ENCODE measurements around the gene TRAPPC4.

DNA sequence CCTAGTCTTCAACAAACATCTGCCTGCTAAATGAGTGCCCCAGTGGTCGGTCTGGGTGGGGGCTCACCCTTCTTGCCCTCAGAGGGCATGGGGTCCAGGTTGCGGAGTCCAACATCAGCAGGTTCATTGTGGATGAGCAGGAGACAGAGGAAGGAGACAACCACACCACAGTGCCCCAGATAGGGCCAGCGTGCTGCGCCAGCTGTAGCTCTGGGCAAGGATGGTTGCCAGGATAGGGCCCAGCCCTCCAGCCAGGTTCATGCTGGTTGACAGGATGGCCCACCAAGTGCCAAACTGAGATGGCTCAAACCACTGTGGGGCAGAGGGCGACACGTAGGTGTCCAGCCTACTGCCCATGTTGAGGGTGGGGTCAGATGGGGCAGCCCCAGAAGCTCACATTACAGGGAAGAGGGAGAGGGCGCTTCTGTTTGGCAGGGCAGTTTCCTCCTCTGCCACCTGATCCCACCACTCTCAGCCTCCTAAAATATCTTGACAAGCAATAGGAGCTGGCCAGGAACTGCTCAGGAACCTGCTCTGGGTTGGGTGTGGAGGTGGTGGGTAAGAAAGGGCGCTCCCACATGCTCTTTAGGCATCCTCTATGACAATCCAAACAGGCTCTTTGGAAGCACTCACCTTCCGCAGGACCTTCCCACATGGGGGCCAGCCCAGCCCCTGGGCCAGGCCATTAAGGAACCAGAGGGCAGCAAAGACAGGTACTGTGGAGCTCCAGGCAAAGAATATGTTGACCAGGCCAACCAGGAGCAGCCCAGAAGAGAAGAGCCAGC, 9.2 kb downstream of the TRAPPC4 start:
- TF ChIP-seq EZH2 (IDR thresholded peaks at IDR 0.05; ENCODE audit: borderline replicate concordance, low read depth, low read length, severe bottlenecking), result no peak
- TF ChIP-seq, protein P1, sequence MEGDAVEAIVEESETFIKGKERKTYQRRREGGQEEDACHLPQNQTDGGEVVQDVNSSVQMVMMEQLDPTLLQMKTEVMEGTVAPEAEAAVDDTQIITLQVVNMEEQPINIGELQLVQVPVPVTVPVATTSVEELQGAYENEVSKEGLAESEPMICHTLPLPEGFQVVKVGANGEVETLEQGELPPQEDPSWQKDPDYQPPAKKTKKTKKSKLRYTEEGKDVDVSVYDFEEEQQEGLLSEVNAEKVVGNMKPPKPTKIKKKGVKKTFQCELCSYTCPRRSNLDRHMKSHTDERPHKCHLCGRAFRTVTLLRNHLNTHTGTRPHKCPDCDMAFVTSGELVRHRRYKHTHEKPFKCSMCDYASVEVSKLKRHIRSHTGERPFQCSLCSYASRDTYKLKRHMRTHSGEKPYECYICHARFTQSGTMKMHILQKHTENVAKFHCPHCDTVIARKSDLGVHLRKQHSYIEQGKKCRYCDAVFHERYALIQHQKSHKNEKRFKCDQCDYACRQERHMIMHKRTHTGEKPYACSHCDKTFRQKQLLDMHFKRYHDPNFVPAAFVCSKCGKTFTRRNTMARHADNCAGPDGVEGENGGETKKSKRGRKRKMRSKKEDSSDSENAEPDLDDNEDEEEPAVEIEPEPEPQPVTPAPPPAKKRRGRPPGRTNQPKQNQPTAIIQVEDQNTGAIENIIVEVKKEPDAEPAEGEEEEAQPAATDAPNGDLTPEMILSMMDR (IDR thresholded peaks at IDR 0.05; ENCODE audit: borderline replicate concordance, extremely low read depth, low read length, poor library complexity, severe bottlenecking), result no peak

Measured in DND-41 (cell line).